Muscle of arm (tissue), 14 donors: ENCODE results near the gene OLFML2B. TPM values are rescaled to one million over a fixed set of nuclear protein-coding genes. Genes with fewer than 3 reads are reported as not detected.
"Not testable (repeated sequence)": the region's sequence is repeated elsewhere in the genome, so short reads cannot be mapped to it uniquely, and the experiment has no call there.

ENCODE experiments used
- DNase-seq: peaks from one replicate; pipeline ENCODE4 v3.0.0-alpha.2; 2013
- long read RNA-seq, 11 donors: transcript quantifications; one replicate each; lab custom pipeline, GENCODE V29; 2026
- polyA plus RNA-seq, 12 donors: library from polyadenylated mRNA; unstranded; fragments of 120-200 nt; gene quantifications; one replicate each; pipeline ENCODE4 v1.2.1, GENCODE V29; 2013; ENCODE audit not compliant: insufficient read length in 12 of 12

OLFML2B gene
- 100 to 1,000 TPM in 5 of 12 donors, 10 to 100 TPM in 6, not detected in 1; 62.2 to 129 (median 99.8) TPM for polyA plus RNA-seq
- long read RNA-seq, donor 1, partial matches to known transcripts: 0 of 4 reads
- long read RNA-seq, donor 1, other reads (novel, unspliced or antisense): 0 of 4 reads
- long read RNA-seq, donor 2, transcript OLFML2B-201 (8 exons, 3,160 nt): major isoform, 10 of 36 reads
- long read RNA-seq, donor 2, partial matches to known transcripts: 19 of 36 reads
- long read RNA-seq, donor 2, other reads (novel, unspliced or antisense): 6 of 36 reads
- long read RNA-seq, donor 3, transcript OLFML2B-201 (8 exons, 3,160 nt): major isoform, 9 of 24 reads
- long read RNA-seq, donor 3, partial matches to known transcripts: 12 of 24 reads
- long read RNA-seq, donor 3, other reads (novel, unspliced or antisense): 0 of 24 reads
- long read RNA-seq, donor 4, transcript OLFML2B-201 (8 exons, 3,160 nt): major isoform, 7 of 8 reads
- long read RNA-seq, donor 4, partial matches to known transcripts: 0 of 8 reads
- long read RNA-seq, donor 4, other reads (novel, unspliced or antisense): 0 of 8 reads
- long read RNA-seq, donor 5, transcript OLFML2B-201 (8 exons, 3,160 nt): major isoform, 8 of 53 reads
- long read RNA-seq, donor 5, partial matches to known transcripts: 40 of 53 reads
- long read RNA-seq, donor 5, other reads (novel, unspliced or antisense): 0 of 53 reads
- long read RNA-seq, donor 6, transcript OLFML2B-201 (8 exons, 3,160 nt): major isoform, 7 of 24 reads
- long read RNA-seq, donor 6, partial matches to known transcripts: 13 of 24 reads
- long read RNA-seq, donor 6, other reads (novel, unspliced or antisense): 0 of 24 reads
- long read RNA-seq, donor 7, transcript OLFML2B-201 (8 exons, 3,160 nt): major isoform, 6 of 14 reads
- long read RNA-seq, donor 7, partial matches to known transcripts: 5 of 14 reads
- long read RNA-seq, donor 7, other reads (novel, unspliced or antisense): 0 of 14 reads
- long read RNA-seq, donor 8, transcript OLFML2B-201 (8 exons, 3,160 nt): major isoform, 13 of 67 reads
- long read RNA-seq, donor 8, partial matches to known transcripts: 52 of 67 reads
- long read RNA-seq, donor 8, other reads (novel, unspliced or antisense): 0 of 67 reads
- long read RNA-seq, donor 9, transcript OLFML2B-201 (8 exons, 3,160 nt): major isoform, 8 of 21 reads
- long read RNA-seq, donor 9, partial matches to known transcripts: 8 of 21 reads
- long read RNA-seq, donor 9, other reads (novel, unspliced or antisense): 0 of 21 reads
- long read RNA-seq, donor 10, transcript OLFML2B-201 (8 exons, 3,160 nt): major isoform, 5 of 21 reads
- long read RNA-seq, donor 10, partial matches to known transcripts: 12 of 21 reads
- long read RNA-seq, donor 10, other reads (novel, unspliced or antisense): 0 of 21 reads
- long read RNA-seq, donor 11, transcript OLFML2B-202 (2 exons, 1,153 nt): minor isoform, 5 of 45 reads
- long read RNA-seq, donor 11, transcript OLFML2B-201 (8 exons, 3,160 nt): major isoform, 15 of 45 reads
- long read RNA-seq, donor 11, partial matches to known transcripts: 25 of 45 reads
- long read RNA-seq, donor 11, other reads (novel, unspliced or antisense): 0 of 45 reads

DNA sequence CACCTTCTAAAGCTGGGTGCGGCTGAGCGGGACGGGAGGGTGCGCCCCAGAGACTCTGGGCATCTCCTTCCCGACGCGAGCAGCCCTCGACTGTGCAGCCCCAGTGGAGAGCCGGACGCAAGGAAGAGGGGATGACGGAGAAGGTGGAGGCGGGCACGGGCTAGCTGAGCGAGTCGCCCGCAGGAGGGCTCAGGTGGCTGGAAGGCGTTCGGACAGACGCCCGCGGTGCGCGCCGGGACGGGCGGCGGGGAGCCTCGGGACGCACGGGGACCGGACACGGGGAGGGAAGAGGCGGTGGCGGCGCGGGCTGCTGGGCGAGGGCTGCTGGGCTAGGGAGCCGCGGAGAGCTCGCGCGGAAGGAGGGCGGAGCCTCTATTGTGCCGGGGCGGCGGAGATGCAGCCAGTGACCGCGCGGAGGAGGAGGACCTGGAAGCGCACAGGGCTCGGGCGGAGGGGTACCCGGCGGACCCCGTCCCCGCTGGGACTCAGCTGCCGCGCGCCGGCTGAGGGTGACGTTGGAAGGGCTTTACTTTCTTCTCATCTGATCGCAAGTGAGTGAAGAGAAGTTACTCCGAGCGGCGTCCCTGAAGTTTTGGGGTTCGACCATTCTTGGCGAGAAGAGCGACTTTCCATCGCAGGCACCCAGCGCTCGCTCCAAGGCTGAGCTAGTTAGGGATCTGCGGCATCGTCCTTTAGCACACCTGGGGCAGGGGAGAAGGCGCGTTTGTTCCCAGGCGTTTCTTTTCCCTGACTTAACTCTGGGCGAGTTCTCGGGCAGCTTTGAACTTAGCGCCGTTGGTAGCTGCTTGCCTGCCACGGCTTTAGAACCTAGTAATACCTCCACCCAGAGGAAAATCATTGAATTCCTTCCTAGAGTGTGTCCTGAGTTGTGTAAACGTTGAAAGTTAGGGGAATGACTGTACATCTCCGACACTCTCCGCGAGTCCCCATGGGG lies at the start of gene OLFML2B:
TSS of gene OLFML2B (minus strand) at position 323 of the 955 bp plus-strand sequence. CDS start 439 bp downstream, outside the sequence.
- peak; percentile 78 for DNase-seq

DNA sequence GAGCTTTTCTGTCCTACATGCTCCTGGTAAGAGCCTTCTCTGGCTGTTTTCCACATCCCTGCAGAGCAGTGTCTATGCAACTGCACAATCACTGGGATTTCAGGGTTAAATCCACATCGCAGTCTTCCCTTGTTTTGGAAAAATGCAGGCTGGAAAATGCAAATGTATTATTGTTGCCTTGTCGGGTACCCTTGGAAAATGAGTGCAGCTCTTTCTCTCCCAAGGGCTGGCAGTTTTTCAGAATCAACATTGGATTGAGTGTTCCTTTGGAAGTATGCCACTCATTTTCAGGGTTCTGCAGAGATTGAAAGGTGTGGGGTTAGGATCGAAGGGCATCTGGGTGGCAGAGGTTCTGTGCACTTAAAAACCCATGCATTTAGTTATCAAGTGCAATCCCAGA lies 49.1 kb upstream of the OLFML2B start:
- DNase-seq: no peak

DNA sequence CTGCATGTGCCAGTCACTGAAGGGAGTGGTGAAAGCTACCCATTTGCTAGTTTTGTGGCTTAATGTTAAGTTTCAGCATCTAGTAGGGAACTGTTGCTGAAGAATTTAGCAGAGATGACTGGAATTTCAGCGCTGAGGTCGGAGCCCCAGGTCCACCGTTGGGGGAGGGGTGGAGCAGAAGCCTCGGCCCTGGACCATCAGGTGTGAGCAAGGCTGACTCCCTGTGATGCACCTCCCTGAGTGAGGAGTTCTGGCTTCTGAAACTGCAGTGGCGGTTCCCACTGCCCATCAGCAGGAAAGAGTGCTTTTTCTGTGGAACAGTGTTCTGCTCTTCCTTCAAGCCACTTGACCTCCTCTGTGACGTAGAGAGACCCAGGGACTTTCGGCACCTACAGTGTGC lies 47.2 kb upstream of the OLFML2B start:
- DNase-seq: no peak

- no peak for DNase-seq
These were observed 46.6 kb upstream of the OLFML2B start for GRCh38 chr1:162070094-162070748.

DNA sequence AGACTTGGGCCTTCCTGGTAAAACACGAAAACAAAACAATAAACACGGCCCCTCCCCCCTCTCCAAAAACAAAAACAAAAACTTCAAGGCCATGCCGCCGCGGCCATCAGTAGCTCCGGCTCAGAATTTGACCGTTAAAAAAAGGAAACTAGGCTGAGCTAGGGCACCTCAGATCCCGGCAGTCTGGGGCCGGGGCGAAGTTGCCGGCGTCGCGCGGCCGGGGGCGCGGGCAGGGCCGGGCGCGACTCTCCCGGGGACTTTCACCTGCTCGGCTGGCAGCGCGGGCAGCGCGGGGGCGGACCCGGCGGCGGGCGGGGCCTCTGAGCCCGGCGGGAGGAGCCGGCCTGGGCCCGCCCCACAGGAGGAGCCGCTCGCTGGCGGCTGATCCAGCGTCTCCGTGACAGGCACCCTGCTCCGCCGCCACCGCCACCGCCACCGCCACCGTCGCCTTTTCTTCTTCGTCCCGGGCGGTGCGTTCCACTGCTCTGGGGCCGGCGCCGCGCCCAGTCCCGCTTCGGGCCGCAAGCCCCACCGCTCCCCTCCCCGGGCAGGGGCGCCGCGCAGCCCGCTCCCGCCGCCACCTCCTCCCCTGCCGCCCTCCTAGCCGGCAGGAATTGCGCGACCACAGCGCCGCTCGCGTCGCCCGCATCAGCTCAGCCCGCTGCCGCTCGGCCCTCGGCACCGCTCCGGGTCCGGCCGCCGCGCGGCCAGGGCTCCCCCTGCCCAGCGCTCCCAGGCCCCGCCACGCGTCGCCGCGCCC lies 45.8 kb upstream of the OLFML2B start, which contains the start of gene NOS1AP:
TSS of gene NOS1AP (plus strand) at position 358 of the 760 bp plus-strand sequence. CDS start 487 bp downstream, outside the sequence.
- DNase-seq: peak; percentile 35

DNA sequence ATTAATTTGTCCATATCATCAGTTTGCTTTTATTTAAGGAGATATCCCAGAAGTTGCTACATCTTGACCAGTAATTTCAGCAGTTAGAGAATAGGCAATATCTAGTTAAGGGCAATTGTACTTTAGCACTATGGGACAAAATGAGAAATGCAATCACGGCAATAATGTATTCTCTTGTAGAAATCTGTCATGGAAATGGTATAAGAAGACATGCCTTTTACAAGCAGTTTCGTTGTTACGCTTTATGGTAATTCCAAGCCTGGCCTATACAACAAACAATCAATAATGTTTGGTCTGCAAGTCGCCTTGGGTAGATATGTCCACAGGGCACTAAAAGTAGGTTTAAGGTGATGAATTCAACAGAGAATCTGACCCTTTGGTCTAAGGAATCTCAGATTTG lies 44.6 kb upstream of the OLFML2B start:
- DNase-seq: no peak

DNA sequence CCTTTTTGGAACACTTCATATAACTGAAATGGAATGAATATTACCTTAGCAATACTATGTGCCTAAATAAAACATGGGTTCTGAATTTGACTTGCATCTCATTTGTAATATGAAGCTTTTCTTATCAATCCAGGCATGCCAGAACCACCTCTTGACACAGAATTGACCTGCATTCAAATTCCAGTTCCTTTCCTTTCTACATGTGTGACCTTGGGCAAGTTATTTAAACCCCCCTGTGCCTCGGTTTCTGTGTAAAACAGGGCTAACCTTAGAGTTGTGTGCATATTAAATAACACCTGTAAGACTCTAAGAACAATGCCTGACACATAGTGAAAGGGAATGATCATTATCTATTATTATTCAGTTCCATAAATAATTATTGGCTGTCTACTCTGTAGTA lies 43.8 kb upstream of the OLFML2B start:
- DNase-seq: no peak

DNA sequence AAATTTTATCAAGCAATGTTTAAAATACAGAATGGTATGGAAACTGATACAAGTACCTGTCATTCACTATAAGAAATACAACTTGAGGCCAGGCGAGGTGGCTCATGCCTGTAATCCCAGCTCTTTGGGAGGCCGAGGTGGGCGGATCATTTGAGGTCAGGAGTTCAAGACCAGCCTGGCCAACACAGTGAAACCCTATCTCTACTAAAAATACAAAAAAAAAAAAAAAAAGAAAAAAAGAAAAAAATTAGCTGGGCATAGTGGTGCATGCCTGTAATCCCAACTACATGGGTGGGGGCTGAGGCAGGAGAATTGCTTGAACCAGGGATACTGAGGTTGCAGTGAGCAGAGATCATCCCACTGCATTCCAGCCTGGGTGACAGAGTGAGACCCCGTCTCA lies 43.2 kb upstream of the OLFML2B start:
- not testable (repeated sequence) for DNase-seq

DNA sequence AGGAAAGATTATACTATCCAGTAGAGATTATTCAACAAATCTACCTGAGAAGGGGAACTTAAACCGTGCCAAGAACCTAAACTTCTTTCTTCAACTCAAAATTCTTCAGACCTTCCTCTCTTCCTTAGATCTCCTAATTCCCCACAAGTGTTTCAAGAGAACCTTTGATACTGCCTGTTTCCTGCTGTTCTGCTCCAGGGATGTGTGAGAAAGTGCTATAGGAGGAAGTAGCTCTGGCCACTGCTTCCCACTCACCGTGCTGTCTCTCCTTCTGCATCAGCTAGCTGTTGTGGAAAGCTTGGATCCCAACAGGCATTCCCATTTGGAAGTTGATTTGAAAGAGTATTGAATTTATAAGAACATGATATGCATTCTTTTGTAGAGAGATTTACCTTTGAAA lies 41.3 kb upstream of the OLFML2B start:
- DNase-seq: no peak

GRCh38 chr1:162062542-162063015 lies 38.9 kb upstream of the OLFML2B start:
- no peak for DNase-seq

DNA sequence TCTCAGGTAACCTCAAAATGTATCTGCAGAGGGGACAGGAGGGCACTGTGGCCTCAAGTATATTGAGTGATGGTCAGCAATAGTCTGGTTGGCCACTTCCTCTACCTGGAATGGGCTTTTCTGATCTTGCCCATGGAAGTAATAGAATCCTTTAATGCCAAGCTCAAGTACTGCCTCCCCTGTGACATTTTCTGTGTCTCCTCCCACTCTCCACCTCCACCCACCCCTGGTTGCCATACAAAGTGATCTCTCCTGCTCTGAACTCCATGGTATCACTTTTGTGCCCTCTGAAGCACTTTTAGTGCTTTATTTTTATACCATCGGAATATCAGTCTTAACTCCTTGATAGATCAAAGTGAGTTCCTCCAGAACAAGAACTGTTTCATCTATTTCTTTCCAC lies 36.6 kb upstream of the OLFML2B start:
- DNase-seq: no peak

- DNase-seq: no peak
These were observed 36.1 kb upstream of the OLFML2B start for GRCh38 chr1:162059721-162060120.

GRCh38 chr1:162056579-162056978 lies 32.9 kb upstream of the OLFML2B start:
- DNase-seq: no peak

DNA sequence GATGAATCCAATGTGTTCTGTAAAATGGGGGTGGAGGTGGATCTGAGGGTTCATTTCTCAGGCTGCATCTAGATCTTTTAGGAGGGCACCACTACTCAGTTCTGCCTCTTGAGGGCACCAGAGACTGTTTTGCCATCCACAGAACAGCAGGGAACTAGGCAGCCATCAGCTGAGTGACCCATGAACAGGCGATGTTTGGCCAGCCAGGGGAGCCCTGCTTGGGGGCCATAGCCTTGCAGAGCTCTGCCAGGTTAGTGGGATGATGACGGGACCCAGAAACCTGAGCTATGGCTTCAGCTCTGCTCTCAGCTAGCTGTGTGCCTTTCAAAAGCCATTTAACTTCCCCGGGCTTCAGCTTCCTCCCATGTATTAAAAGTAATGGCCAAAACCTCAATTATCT lies 32.4 kb upstream of the OLFML2B start:
- DNase-seq: peak; percentile 48

DNA sequence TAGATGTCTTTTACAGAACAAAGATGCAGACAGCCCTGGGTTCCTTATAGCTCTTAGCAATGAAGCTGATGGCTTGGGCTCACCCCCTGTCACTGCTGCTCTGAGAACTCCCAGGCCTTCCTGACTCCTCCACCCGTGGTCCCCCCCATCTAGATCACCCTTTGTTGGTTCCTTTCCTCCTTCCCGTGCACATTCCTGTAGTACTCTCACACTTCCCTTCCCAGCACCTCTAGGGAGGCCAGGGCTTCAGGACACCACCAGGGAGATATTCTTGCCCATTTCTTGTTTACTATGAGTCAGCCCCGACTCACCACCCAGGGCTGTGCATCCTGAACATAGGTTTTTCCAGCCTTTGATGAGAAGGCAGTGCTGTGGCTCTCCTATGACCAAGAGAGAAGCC lies 31.4 kb upstream of the OLFML2B start:
- DNase-seq: no peak

GRCh38 chr1:162053949-162054348 lies 30.3 kb upstream of the OLFML2B start:
- not testable (repeated sequence) for DNase-seq

GRCh38 chr1:162046921-162047320 lies 23.3 kb upstream of the OLFML2B start:
- no peak for DNase-seq

DNA sequence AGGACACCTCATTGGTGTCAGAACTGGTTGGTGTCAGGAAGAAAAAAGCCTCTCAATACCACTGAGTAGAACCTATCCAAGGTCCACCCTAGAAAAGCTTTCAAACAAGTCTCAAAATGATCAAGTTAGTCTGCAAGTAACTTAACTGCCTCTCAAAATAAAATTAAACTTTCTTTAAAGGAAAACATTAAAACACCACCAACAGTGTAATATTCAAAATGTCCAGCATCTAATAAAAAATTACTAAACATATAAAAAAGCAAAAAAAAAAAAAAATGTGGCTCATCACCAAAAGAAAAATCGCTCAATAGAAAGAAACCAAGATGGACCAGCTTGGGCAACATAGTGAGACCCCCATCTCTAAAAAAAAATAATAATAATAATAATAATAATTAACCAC lies 18.7 kb upstream of the OLFML2B start:
- no peak for DNase-seq
